ENCODE measurements around the gene BRD3.

Gene BRD3

DNA sequence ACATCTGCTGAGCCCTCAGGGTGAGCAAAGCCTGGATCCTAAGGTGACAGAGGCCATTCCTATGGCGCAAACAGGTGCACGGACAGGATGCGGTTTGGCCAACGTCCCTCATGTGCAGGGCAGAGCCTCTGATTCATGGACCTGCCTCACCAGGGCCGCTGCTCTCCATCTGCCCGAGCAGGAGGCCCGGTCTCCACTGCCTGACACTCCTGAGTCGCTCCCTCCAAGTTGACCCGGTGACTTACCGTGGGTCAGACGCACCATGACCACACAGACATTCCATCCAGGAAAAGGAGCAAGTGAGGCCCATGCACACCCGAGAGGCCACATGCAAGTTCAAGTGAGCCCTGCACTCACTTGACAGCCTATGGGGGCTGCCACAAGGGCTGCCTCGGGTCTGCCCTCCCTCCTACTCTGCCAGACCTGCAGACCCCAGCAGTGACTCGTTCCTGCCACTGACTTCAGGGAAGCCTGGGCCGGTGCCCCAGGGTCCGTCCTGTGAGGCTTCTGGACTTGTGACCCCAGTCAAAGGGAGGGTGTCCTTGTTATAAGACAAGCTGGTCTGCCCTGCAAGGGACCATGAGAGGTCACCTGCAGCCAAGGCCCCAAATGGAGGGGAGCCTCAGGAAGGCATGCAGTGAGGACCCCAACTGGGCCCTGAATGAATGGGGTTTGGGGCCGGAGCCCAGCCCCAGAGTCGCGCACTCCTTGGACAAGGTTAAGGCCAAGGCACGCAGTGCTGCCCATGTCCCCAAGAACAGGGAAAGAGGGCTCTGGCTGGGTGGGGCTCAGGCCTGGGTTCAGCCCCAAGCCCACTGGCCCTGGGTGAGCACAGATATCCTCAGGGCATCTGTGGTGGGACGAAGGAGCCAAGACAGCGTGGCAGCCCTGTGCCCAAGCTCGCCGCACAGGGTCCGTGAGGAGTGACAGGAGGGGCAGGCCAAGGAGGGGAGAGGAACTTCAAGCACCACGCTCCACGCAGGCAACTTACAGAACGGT, 32.5 kb downstream of the BRD3 start:
- no peak for DNase-seq

DNA sequence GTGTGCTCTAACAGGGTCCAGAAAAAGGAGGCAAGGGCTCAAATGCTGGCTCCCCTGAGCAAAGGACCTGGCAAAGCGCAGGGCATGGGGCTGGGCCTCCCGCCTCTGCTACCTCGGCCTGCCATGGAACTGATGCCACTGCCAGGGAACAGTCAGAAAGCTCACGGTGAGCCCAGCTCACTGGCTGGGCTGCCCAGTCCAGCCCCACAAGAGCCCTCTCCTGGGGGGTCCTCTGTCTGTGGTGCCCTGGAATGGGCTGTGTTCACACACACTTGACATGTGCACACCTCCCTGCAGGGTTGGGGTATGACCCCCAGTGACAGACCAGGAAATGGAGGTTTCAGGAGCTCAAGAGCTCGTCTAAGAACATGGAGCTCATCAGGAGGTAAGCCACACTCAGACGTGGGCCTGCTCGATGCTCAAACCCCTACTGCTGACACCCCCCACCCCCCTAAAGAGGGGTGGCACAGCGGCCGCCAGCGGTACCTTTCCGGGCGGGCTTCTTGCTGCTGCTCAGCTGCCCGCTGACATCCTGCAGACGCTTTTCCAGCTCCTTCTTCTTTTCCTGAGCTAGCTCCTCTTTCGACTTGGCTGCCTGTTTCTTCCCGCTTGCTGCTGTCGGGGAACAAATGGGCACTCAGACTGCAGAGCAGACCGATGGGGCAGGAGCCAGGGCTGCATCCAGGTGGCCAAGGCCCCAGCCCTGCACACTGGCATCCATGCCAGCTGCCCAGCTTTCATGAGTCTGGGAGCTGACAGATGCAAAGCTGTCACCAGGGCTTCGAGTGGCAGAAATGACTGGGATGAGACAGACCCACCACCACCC, 33.4 kb downstream of the BRD3 start:
- no peak for DNase-seq

DNA sequence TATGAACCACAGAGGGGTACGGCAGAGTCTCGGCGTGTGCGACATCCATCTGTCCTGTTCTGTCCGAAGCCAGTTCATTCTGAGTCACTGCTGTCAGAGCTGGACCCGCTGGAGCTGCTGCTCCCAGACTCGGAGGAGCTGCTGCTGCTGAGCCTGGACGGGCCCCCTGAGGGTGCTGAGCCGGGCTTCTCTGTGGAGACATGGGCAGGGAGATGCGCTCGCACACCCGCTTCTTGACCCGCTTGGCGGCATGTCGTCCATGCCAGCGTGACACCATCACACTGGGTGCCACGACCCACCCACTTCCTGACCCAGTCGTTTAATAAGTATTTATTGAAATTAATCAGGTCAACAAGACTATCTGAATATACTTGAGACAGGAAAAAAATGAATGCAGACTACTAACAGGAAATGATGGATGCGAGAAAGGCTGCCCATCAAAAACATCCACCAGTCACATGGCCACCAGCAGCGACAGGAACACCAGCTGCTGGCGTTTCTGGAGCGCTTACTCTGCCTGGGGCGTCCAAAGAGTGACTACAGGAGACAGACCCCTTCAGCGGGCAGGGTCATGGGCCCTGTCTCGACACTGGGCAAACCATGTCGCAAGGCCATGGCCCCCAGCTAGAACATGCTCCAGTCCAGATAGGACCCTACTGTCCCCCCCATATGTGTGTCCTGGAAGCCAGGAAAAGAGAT, 34.2 kb downstream of the BRD3 start:
- DNase-seq: no peak

DNA sequence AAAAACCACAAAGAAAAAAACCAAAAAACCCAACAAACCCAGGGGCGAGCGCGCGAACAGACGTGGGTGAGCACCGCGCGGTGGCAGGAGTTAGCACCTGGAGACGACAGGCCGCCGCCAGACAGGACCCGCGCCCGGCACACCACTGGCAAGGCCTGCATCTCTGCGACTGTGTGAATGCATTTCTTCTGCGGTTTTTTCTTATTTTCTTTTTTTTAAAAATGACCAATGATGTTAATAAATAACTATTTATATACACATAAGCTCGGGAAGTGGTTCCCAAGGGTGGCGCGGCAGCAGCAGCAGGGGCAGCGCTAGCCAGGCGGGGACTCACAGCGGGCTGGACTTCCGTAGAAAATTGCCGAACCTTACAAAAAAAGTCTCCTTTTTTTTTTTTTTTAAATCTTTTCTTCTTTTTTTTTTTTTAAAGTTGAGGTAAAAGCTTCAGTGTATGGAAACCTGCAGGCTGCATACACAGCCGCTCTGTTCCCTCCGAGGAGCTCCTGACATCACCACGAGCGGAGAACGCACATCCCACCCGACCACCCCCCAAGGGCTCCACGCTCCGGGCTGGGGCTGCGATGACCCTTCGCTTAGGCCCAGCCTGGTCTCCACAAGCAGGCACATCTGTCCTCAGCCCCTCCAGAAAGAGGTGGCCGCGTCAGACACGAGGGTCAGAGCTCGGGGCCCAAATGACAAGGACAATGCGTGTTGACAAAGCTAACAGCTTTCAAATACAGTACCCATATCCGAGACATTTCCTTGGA, 35.2 kb downstream of the BRD3 start:
- DNase-seq: no peak

DNA sequence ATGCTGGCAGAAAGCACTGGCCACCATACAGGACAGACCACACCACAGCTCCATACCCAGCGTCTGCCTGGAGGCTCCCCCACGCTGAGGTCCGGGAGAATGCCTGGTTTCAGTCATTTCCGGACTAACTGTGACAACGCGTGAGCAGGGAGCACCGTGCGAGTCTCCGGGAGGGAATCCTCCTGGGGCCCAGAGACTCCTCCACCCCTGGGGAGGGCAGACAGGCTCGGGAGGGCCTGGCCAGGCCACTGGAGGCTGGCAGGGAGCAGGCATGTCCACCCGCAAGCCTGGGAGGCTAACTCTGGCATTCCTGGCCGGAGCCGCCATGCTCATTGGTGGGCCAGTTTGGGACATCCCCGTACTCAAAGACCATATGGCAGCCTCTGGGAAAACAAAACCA, 36.0 kb downstream of the BRD3 start:
- no peak for DNase-seq

DNA sequence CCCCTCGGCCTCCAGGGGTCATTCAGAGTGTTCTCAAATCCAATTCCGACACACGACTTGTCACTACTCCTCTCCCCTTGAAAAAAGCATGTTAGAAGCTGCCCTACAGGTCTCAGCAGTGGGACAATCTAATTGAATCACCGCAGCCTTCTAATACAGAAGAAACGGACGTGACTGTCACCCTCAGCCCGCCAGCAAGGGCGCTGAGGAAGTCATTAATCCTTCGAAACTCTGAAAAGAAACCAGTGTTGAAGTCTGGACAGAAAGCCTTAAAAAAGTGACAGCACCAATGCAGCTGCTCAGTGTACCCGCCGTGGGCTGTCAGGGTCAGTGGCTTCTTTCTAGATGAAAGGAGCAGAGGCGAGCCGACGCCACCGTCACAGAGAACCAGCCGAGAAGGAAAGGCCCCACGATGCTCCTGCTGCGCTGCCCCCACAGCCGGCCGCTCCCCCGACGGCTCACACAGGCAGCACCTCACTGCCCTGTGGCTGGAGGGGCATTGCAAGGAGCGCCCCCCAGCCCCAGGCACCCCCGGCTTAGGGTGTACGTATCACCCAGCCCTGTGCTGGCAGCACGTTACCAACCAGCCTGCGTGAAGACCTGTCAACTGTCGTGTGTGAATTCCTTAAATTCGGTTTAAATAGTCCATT, 36.9 kb downstream of the BRD3 start:
- no peak for DNase-seq

DNA sequence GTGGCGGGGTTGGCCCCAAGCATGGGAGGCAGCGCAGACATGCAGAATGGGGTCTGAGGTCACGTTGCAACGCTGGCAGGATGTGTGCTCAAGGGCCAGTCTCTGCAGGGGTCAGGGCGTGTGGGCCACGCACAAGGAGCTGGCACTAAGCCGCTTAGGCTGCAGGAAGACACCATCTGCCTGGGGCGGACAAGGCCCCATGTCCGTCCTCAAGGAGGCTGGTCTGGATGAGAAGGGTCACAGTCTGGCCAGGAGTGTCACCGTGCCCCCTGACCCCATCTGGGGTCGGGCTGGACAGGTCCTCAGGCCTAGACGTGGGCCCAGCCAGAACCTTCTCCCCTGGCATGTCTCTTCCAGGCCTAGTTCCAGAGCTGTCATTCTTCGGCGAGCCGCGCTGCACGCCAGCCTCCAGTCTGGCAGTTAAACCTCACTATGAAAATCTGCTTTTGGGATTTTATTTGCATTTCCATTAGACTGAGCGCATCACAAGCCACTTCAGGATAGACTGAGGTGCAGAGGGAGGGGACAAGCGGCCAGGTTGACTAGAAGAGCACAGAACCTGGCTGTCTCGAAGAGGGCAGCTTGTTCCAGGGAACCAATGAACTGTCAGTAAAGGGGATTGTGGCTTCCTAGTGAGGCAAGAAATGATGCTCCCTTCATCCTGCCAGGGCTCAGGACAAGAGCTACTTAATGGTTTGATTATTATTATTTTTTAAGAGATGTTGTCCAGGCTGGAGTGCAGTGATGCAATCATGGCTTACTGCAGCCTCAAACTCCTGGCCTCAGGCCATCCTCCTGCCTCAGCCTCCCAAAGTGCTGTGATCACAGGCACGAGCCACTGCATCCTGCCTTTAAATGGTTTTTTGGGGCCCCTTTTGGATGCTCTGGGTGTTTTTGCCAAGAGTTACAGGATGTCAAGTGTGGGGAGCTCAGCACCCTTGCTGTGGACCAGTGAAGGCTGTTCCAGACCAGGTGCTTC, 38.3 kb downstream of the BRD3 start:
- no peak for DNase-seq

DNA sequence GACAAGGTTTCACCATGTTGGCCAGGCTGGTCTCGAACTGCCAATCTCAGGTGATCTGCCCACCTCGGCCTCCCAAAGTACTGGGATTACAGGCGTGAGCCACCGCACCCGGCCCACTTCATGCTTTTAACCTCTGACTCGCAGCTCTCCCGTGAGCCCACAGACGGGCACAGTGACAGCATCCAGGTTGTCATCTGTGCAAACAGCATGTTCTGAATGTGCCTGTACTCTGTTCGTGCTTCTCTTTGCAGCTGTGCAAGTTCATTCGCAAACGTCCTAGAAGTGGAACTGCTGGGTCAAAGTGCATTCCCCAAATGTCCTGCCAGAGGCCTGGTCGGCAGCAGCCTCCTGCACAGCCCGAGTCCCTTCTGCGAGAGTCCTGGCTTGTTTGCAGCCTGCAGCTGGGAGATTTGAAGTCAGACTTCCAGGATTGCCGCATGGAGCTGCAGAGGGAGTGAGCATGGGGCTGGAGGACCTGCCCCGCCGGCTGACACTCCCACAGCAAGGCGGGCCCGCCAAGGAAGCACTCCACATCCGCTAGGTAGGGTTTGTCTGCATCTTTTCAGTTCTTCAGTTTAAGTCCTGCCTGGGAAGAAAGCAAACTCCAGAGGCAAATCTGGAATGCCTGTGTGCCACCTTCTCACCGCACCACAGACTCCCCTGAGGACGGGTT, 39.1 kb downstream of the BRD3 start:
- DNase-seq: no peak

DNA sequence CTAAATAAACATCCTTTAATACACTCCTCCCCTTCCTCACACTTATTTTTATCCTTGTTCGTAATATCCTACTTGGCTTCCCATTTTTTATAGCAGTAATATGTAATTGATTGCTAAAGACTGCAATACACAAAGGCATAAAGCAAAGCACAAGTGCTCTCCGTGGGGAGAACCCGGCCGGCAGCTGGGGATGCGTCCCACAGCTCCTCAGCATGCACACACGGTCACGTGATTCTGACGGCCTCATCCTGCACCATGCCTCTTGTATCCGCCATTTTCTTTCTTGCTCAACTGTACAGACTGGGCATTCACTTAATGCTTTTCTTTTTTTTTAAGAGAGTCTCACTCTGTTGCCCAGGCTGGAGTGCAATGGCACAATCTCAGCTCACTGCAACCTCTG, 39.8 kb downstream of the BRD3 start:
- no peak for DNase-seq

DNA sequence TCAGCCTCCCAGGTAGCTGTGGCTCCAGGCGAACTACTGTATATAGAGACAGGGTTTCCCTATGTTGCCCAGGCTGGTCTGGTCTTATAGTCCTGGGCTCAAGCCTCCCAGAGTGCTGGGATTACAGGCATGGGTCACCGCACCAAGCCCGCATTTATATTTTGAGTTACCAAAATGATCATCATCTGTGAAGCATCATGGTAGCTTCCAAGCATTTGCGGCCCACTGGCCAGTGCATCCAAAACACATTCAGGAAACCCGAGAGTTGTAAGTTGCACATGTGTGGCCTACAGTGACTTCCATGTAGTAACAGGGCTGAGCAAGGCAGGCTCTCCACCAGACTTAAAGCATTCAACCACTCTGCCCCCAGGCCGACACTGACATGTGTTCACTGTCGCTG, 40.3 kb downstream of the BRD3 start:
- DNase-seq: no peak

DNA sequence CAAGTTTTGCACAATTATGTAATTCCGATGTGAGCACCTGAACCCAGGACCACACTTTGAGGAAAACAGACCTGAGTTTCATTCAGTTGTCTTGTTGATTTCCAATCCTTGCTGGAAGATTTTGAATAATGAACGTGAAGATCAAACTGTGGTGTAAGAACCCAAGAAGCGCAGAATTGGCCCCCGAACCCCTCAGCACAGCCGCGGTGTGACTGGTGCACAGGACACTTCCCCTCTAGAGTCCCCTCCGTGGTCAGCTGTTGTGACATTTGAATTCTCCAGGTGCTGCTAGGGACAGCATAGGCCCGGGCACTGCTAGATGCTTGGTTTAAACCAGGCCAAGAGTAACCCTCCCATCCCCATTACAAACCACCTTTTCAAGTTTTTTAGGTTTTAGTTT, 40.8 kb downstream of the BRD3 start:
- DNase-seq: no peak

DNA sequence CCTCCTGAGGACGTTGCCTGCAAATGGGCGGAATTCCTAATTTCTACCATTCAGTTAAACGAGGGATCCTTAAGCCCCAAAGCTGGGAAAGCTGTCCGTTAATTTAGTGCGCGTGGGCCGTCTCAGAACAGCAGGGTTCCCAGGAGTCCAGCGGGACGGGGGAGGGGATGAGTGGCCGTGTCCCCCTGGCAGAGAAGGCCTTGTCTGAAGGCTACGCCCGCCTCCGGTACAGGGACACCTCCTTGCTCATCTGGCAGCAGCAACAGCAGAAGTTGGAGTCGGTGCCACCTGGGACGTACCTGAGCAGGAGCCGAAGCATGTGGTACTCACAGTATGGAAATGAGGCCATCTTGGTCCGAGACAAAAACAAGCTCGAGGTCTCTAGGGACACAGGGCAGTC, 41.2 kb downstream of the BRD3 start:
- no peak for DNase-seq

DNA sequence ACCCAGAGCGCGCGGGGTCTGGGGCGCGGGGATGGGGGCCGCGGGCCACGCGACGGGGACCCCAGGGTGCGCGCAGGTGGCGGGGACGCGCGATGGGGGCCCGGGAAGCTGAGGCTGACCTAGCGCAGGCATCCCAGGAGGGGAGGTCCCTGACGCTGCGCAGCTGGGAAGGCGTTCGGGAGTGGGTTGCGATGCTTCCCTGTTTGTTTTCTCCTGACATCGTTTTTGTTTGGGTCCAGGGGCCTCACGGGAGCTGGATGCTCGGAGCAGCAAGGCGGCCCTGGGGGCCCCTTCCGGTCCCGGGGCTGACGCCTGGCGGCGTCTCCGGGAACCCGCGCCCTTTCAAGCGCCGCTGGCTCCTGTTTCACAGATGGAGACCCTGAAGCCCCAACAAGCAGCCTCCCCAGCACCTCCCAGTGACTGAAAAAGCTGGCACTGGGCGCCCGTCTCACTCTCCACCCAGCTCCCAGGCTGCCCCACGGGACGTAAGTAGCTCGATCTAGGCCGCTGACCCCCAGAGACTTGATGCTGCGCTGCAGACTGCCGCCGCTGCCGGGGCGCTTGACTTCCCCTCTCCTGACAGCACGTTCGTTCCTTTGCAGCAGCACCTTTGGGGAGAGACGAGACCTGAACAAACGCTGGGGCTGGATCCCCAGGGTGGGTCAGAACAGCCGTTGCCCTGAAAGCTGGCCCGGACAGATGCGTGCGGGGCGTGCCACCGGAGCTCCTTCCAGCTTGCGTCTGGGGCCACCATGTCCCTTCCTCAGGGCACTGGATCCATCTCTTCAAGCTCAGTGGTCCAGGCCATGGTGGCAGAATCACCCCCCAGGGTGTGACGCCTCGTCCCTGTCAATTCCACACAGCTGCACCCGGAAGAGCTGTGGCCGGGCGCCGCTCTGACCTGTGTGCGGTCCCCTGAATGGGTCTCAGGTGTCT, 42.0 kb downstream of the BRD3 start:
- peak; percentile 60 for DNase-seq

DNA sequence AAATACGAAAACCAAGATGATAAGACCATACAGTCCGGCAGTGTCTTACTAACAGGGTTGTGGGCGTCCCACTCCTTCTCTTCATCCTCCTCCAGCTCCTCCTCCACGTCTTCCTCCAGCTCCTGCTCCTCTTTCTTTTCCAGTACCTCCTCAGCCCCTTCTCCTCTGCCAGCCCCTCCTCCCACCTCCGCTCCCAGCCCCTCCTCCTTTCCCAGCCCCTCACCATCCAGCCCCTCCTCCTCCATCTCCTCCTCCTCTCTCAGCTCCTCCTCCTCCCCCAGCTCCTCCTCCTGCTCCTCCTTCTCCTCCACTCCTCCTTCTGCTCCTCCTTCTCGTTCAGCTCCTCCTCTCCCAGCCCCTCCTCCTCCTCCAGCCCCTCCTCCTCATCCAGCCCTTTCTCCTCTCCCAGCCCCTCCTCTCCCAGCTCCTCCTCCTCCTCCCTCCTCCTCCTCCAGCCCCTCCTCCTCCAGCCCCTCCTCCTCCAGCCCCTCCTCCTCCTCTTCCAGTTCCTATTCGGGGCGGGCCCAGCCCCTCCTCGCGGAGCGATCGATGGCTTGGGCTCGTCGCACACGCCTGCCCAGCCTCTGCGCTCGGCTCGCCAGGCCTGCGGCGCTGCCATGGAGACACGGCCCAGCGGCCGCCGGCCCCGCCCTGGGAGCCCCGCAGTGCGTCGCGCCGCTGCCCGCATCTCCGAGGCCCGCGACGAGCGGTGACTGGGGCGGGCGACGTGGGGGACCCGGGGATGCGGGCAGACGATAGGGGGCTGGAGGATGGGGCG, 42.8 kb downstream of the BRD3 start, which contains the start of gene BRD3OS:
TSS of gene BRD3OS (plus strand) at position 654 of the 778 bp plus-strand sequence. CDS start 1,267 bp downstream, outside the sequence.
- peak; percentile 100 for DNase-seq

DNA sequence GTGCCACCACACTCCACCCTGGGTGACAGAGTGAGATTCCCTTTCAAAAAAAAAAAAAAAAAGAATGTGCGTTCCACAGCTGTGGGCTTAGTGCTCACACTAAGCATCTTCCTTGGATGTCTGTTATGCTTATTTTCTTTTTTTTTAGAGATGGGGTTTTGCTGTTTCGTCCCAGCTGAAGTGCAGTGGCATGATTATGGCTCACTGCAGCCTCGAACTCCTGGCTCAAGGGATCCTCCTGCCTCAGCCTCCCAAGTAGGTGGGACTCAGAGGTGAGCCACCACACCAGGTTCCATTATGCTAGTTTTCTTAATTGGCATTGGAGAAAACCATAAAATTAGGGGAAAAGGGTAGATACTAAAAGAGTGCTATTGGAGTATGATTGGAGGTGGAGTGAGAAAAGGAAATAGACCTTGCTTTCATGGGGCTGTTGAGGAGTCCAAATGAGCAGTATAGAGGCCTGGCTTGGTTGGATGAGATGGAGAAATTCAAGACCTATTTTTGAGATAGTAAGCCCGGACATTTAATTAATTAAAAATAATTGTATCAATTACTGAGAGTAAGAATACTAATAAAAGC, 43.5 kb downstream of the BRD3 start:
- no peak for DNase-seq

DNA sequence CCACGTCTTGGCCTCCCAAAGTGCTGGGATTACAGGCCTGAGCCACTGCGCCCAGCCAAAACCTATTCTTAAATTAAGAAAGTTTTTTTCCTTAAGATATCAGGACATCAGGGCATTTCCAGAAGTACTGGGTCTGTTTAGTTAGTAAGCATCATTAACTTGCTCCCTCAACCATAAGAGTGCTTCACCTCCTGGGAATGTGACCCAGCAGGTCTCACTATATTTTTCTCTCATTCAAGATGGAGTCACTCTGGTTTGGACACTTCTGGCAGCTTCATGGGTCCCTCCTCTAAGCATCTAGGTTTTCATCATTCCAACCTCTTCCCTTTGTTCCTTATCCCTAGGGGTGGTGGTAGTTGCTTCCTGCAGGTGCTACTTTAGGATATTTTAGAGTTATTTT, 52.9 kb downstream of the BRD3 start:
- no peak for DNase-seq

DNA sequence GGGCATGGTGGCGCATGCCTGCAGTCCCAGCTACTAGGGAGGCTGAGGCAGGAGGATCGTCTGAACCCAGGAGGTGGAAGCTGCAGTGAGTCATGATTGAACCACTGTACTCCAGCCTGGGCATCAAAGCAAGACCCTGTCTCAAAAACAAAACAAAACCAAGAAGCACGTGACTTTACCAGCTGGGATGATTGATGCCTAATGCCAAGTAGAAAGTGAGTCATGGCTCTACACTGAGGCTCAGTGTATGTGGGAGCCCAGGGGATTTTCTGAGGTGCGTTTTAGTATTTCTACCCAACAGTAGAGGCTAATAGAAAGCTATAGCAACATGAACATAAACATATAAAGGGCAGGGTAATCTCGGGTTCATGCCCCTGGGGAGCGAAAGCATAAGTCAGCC, 56.4 kb downstream of the BRD3 start:
- no peak for DNase-seq
